Heart left ventricle (tissue), 13 donors: ENCODE data around the gene POLR2M.

Experiments
- POLR2A ChIP-seq, 2 donors: fragments of 450-650 bp; IDR thresholded peaks; one replicate each; pipeline ENCODE4 v1.6.1; 2017; ENCODE audit warnings: antibody characterized with exemption in 2 of 2, mild to moderate bottlenecking in 2 of 2, moderate library complexity in 2 of 2
- TF ChIP-seq, protein P1 (sequence below), 12 donors: fragments of 200-600 bp; sonication (generic) in 4 of 12; IDR thresholded peaks; one replicate each; pipeline versions ENCODE4 v1.5.0 to v1.8.0; 2018 to 2022; ENCODE audit warnings: antibody characterized with exemption in 12 of 12, mild to moderate bottlenecking in 5 of 12
- donor health status: ischemic (EF 13 %, LVEDD 7.1; RV severe dilation, severe dysfunction).
- donor health status: DM: no; HTN: yes; CAD: no.
- donor health status: DM: no; HTN: no; CAD: no.
- donor health status: ischemic (EF 25% LVEDD 6.9; RV normal size, moderate dysfunction).
- donor health status: ischemic (EF 25% LVEDD 5.7; RV mildly dilated, moderate dysfunction).
- donor health status: ischemic (EF 35%, LVEDD 5.7; RV mildly dilated, moderate dysfunction).
- donor health status: nonischemic (EF 11% LVEDD 7.7; RV severe dilation, severe dysfunction).
- donor health status: DM: yes; HTN: yes; CAD: no.
- donor health status: PGD.
- donor health status: ischemic (EF 29% LVEDD 5.4; RV normal size, mild dysfunction).
- donor health status: nonischemic (EF 23%, LVEDD 6.1; RV moderate dilation, normal function).

DNA sequence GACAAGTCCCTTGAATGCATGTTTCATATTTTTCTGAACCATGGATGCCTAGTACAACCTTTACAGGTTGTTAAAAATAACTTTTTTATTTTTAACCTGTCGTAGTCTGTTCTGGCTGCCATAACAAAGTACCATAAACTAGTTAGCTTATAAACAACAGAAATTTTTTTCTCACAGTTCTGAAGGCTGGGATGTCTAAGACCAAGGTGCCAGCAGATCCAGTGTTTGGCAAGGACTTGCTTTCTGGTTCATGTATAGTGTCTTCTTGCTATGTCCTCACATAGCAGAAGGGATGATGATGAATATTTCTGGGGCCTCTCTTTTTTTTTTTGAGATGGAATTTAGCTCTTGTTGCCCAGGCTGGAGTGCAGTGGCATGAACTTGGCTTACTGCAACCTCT is 23.0 kb upstream of the POLR2M start:
- TF ChIP-seq, protein P1, sequence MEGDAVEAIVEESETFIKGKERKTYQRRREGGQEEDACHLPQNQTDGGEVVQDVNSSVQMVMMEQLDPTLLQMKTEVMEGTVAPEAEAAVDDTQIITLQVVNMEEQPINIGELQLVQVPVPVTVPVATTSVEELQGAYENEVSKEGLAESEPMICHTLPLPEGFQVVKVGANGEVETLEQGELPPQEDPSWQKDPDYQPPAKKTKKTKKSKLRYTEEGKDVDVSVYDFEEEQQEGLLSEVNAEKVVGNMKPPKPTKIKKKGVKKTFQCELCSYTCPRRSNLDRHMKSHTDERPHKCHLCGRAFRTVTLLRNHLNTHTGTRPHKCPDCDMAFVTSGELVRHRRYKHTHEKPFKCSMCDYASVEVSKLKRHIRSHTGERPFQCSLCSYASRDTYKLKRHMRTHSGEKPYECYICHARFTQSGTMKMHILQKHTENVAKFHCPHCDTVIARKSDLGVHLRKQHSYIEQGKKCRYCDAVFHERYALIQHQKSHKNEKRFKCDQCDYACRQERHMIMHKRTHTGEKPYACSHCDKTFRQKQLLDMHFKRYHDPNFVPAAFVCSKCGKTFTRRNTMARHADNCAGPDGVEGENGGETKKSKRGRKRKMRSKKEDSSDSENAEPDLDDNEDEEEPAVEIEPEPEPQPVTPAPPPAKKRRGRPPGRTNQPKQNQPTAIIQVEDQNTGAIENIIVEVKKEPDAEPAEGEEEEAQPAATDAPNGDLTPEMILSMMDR (IDR thresholded peaks at IDR 0.05) = no peak
- no peak for TF ChIP-seq POLR2A (IDR thresholded peaks at IDR 0.05)
